GM23338 (cell line): ENCODE results near the gene GAPDHS. TPM values are rescaled to one million over a fixed set of nuclear protein-coding genes. Genes with fewer than 3 reads are reported as not detected.

Source experiments
- ATAC-seq: fragments of 200-7000 bp; cut with Tn5 transposase; 3 replicates; pipeline ENCODE4 v1.9.1; 2020
- DNase-seq: peaks from one replicate; pipeline ENCODE4 v3.0.0-alpha.2; 2015; ENCODE audit warnings: low spot score
- H2AFZ ChIP-seq: fragments of 200-600 bp; sonication (generic); 2 replicates; pipeline ENCODE4 v1.8.0; 2016; ENCODE audit warnings: antibody characterized with exemption, mild to moderate bottlenecking, moderate library complexity
- H3F3A ChIP-seq: fragments of 200-600 bp; sonication (generic); replicated peaks from 2 replicates; pipeline ENCODE4 v1.8.0; 2017; ENCODE audit warnings: antibody characterized with exemption, mixed run types, low read depth
- H3K27ac ChIP-seq: fragments of 200-600 bp; sonication (generic); 2 replicates; pipeline ENCODE4 v1.6.1; 2016; ENCODE audit warnings: low read depth
- H3K27me3 ChIP-seq: fragments of 200-600 bp; sonication (generic); 2 replicates; pipeline ENCODE4 v1.8.0; 2016; ENCODE audit warnings: mild to moderate bottlenecking, mixed run types, moderate library complexity; ENCODE audit not compliant: insufficient read depth
- H3K36me3 ChIP-seq: fragments of 200-600 bp; sonication (generic); 2 replicates; pipeline ENCODE4 v1.8.0; 2016; ENCODE audit warnings: mild to moderate bottlenecking; ENCODE audit not compliant: insufficient read depth
- H3K4me1 ChIP-seq: fragments of 200-600 bp; sonication (generic); 2 replicates; pipeline ENCODE4 v1.8.0; 2016; ENCODE audit warnings: mild to moderate bottlenecking, moderate library complexity; ENCODE audit not compliant: insufficient read depth
- H3K4me2 ChIP-seq: fragments of 200-600 bp; sonication (generic); 2 replicates; pipeline ENCODE4 v1.7.1; 2017; ENCODE audit warnings: mixed run types
- H3K4me3 ChIP-seq: fragments of 200-600 bp; sonication (generic); 2 replicates; pipeline ENCODE4 v1.6.1; 2016; ENCODE audit warnings: mixed run types
- H3K79me2 ChIP-seq: fragments of 200-600 bp; sonication (generic); replicated peaks from 2 replicates; pipeline ENCODE4 v1.8.0; 2017; ENCODE audit warnings: mild to moderate bottlenecking; ENCODE audit not compliant: insufficient read depth
- H3K9me2 ChIP-seq: fragments of 200-600 bp; sonication (generic); 2 replicates; pipeline ENCODE4 v1.8.0; 2017; ENCODE audit not compliant: insufficient read depth
- H4K20me1 ChIP-seq: fragments of 200-600 bp; sonication (generic); replicated peaks from 2 replicates; pipeline ENCODE4 v1.8.0; 2017; ENCODE audit warnings: mild to moderate bottlenecking; ENCODE audit not compliant: insufficient read depth
- H3K27ac Mint-ChIP-seq: 2 replicates; pipeline ENCODE4 v1.8.0; 2020; ENCODE audit warnings: inconsistent platforms, mild to moderate bottlenecking, moderate library complexity, mixed read lengths
- H3K27me3 Mint-ChIP-seq: 3 replicates; pipeline ENCODE4 v1.8.0; 2022; ENCODE audit warnings: low read depth, mild to moderate bottlenecking, moderate library complexity, mixed read lengths, inconsistent platforms; ENCODE audit not compliant: insufficient read depth, poor library complexity
- H3K36me3 Mint-ChIP-seq: 3 replicates; pipeline ENCODE4 v1.8.0; 2021; ENCODE audit warnings: low read depth, mild to moderate bottlenecking, inconsistent platforms, moderate library complexity, mixed read lengths
- H3K4me1 Mint-ChIP-seq: 3 replicates; pipeline ENCODE4 v1.8.0; 2020; ENCODE audit warnings: mild to moderate bottlenecking, inconsistent platforms, mixed read lengths
- H3K4me3 Mint-ChIP-seq: 3 replicates; pipeline ENCODE4 v1.8.0; 2021; ENCODE audit warnings: moderate library complexity, mild to moderate bottlenecking, inconsistent platforms, mixed read lengths
- H3K9me3 Mint-ChIP-seq: 3 replicates; pipeline ENCODE4 v1.8.0; 2020; ENCODE audit warnings: moderate library complexity, mild to moderate bottlenecking, inconsistent platforms, mixed read lengths
- CREB1 ChIP-seq: fragments of 250-450 bp; sonication (Bioruptor Pico); IDR thresholded peaks from 2 replicates; pipeline ENCODE4 v1.5.0; 2020; ENCODE audit warnings: low read depth, mild to moderate bottlenecking, moderate library complexity
- CTCF ChIP-seq, 2 experiments: fragments of 200-600 bp in 1 of 2; sonication (generic) in 1 of 2; conservative IDR thresholded peaks; 2 replicates each; pipeline versions ENCODE4 v1.5.1 to v1.6.1; 2016 to 2017; ENCODE audit warnings: antibody characterized with exemption in 2 of 2, low read depth in 2 of 2, mild to moderate bottlenecking in 2 of 2, moderate library complexity in 1 of 2
- ETS1 ChIP-seq: IDR thresholded peaks from 2 replicates; pipeline ENCODE4 v1.6.1; 2016; ENCODE audit warnings: antibody characterized with exemption
- EZH2phosphoT487 ChIP-seq: fragments of 200-600 bp; sonication (generic); IDR thresholded peaks from one replicate; pipeline ENCODE4 v1.8.1; 2018; ENCODE audit warnings: antibody characterized with exemption; ENCODE audit not compliant: unreplicated experiment
- JUNB ChIP-seq: IDR thresholded peaks from one replicate; pipeline ENCODE4 v1.6.1; 2016; ENCODE audit warnings: antibody characterized with exemption; ENCODE audit not compliant: unreplicated experiment
- REST ChIP-seq: IDR thresholded peaks from one replicate; pipeline ENCODE4 v1.6.1; 2018; ENCODE audit warnings: antibody characterized with exemption; ENCODE audit not compliant: unreplicated experiment
- ZNF114 ChIP-seq: fragments of 250-450 bp; sonication (Bioruptor Pico); IDR thresholded peaks from 2 replicates; pipeline ENCODE4 v1.5.0; 2020; ENCODE audit warnings: mild to moderate bottlenecking, moderate library complexity
- ZNF331 ChIP-seq: fragments of 250-450 bp; sonication (Bioruptor Pico); IDR thresholded peaks from 2 replicates; pipeline ENCODE4 v1.5.0; 2020; ENCODE audit warnings: low read depth, mild to moderate bottlenecking, moderate library complexity
- ZNF462 ChIP-seq: fragments of 250-450 bp; sonication (Bioruptor Pico); IDR thresholded peaks from 2 replicates; pipeline ENCODE4 v1.5.0; 2020; ENCODE audit warnings: mild to moderate bottlenecking, moderate library complexity
- polyA plus RNA-seq: library from polyadenylated mRNA; unstranded; fragments of >200 nt; fragmentation: Nextera tagmentation; extraction: Ambion mirVana; gene quantifications from 2 replicates; pipeline ENCODE4 v1.2.1, GENCODE V29; 2016
- total RNA-seq: library from RNA; depleted of rRNA; stranded (reverse); fragments of >200 nt; shearing (Covaris generic); gene quantifications from 2 replicates; pipeline ENCODE4 v1.2.3, GENCODE V29; 2014

GAPDHS gene
- total and polyA plus RNA-seq, 2 experiments from 2014 or later = not detected

- Histone ChIP-seq H3K27me3 (no peaks in the 10 kb centered on the region), H3F3A (peaks cover 9% of the 10 kb centered on the region; the same call in 1 of the 2 replicates), H2AFZ (no peak overlapping the region), H4K20me1 (peaks cover 13% of the 10 kb centered on the region), H3K36me3 (peaks cover 29% of the 10 kb centered on the region), H3K4me3 (no peak overlapping the region), H3K9me2 (no peaks in the 10 kb centered on the region), H3K4me1 (no peaks in the 10 kb centered on the region), H3K27ac (no peak overlapping the region), H3K4me2 (no peak overlapping the region), H3K79me2 (0 out of 2 replicates have a peak, but pooled peaks cover 5% of the 10 kb centered on the region)
- ATAC-seq (no peak), DNase-seq (no peak)
- TF ChIP-seq EZH2phosphoT487 (no peak), ZNF462 (CRISPR knock-in tag) (no peak), CREB1 (CRISPR knock-in tag) (no peak), ZNF114 (CRISPR knock-in tag) (no peak)
- no peaks in the 10 kb centered on the region for H3K9me3 Mint-ChIP-seq
- H3K4me1 Mint-ChIP-seq = peaks cover 14% of the 10 kb centered on the region
- peak overlapping the region; percentile 56; the same call in 1 of the 2 replicates for H3K27ac Mint-ChIP-seq
- peaks cover 23% of the 10 kb centered on the region for H3K27me3 Mint-ChIP-seq
- peaks cover 94% of the 10 kb centered on the region for H3K36me3 Mint-ChIP-seq
- H3K4me3 Mint-ChIP-seq = no peak overlapping the region
Measured at GRCh38 chr19:35501684-35502083, 31.6 kb upstream of the GAPDHS start.

- no peaks in the 10 kb centered on the region for H3K9me3 Mint-ChIP-seq
- Histone ChIP-seq H3K27ac (no peak overlapping the region), H4K20me1 (peaks cover 13% of the 10 kb centered on the region), H3K9me2 (no peaks in the 10 kb centered on the region), H3K79me2 (peaks cover 13% of the 10 kb centered on the region), H3K36me3 (peaks cover 39% of the 10 kb centered on the region), H3K4me1 (no peaks in the 10 kb centered on the region; the same call in 1 of the 2 replicates), H3F3A (peaks cover 4% of the 10 kb centered on the region; the same call in 1 of the 2 replicates), H2AFZ (no peak overlapping the region), H3K4me3 (no peak overlapping the region), H3K4me2 (no peak overlapping the region), H3K27me3 (no peaks in the 10 kb centered on the region)
- no peak overlapping the region for H3K4me3 Mint-ChIP-seq
- H3K36me3 Mint-ChIP-seq = peaks cover 93% of the 10 kb centered on the region
- DNase-seq (no peak), ATAC-seq (no peak; the same call in 2 of the 3 replicates)
- H3K27ac Mint-ChIP-seq = no peak overlapping the region; the same call in 1 of the 2 replicates
- peaks cover 20% of the 10 kb centered on the region for H3K27me3 Mint-ChIP-seq
- peaks cover 18% of the 10 kb centered on the region for H3K4me1 Mint-ChIP-seq
- TF ChIP-seq ZNF331 (no peak), CTCF (conservative IDR thresholded peaks at IDR 0.05; ENCODE audit: low read depth in 2 of 2) (no peak), JUNB (no peak), REST (no peak), ZNF114 (CRISPR knock-in tag) (no peak), ETS1 (no peak)
Measured at GRCh38 chr19:35502751-35503150, 30.5 kb upstream of the GAPDHS start.
